NT2/D1 (cell line): ENCODE data around the gene YPEL1.

ENCODE experiments used
- DNase-seq: peaks from one replicate; pipeline ENCODE4 v3.0.0-alpha.2; 2011; ENCODE audit warnings: low read depth, low spot score
- H3K27me3 ChIP-seq: 2 replicates; pipeline ENCODE4 v1.6.0; 2011; ENCODE audit warnings: mild to moderate bottlenecking; ENCODE audit not compliant: insufficient read length, insufficient read depth
- H3K36me3 ChIP-seq: 2 replicates; pipeline ENCODE4 v1.6.1; 2011; ENCODE audit warnings: mild to moderate bottlenecking, low read length, mixed read lengths; ENCODE audit not compliant: insufficient read depth, insufficient read length
- H3K4me1 ChIP-seq: 2 replicates; pipeline ENCODE4 v1.5.1; 2011; ENCODE audit not compliant: insufficient read depth, insufficient read length
- H3K4me3 ChIP-seq: 2 replicates; pipeline ENCODE4 v1.5.1; 2011; ENCODE audit warnings: low read depth; ENCODE audit not compliant: insufficient read length
- H3K9ac ChIP-seq: 2 replicates; pipeline ENCODE4 v1.6.0; 2011; ENCODE audit warnings: low read depth; ENCODE audit not compliant: insufficient read length
- H3K9me3 ChIP-seq: 2 replicates; pipeline ENCODE4 v1.5.1; 2011; ENCODE audit warnings: mild to moderate bottlenecking, low read length; ENCODE audit not compliant: insufficient read depth
- SUZ12 ChIP-seq: IDR thresholded peaks from 2 replicates; pipeline ENCODE4 v1.6.1; 2011; ENCODE audit not compliant: insufficient read length, insufficient read depth; ENCODE audit errors: extremely low read depth
- YY1 ChIP-seq: IDR thresholded peaks from 2 replicates; pipeline ENCODE4 v1.6.1; 2011; ENCODE audit not compliant: insufficient read length, insufficient read depth
- ZNF274 ChIP-seq: IDR thresholded peaks from 2 replicates; pipeline ENCODE4 v1.6.1; 2011; ENCODE audit warnings: mild to moderate bottlenecking, low read depth, low read length

Gene YPEL1

GRCh38 chr22:21700822-21701221 is 34.8 kb downstream of the YPEL1 start:
- peaks cover 21% of the 10 kb centered on the region for H3K36me3 ChIP-seq

GRCh38 chr22:21699643-21700042 is 36.0 kb downstream of the YPEL1 start:
- DNase-seq = no peak
- no peak for TF ChIP-seq ZNF274
- TF ChIP-seq SUZ12 = no peak
- TF ChIP-seq YY1 = no peak
- Histone ChIP-seq H3K9ac (no peak overlapping the region), H3K4me3 (no peak overlapping the region), H3K4me1 (peaks cover 4% of the 10 kb centered on the region), H3K9me3 (no peaks in the 10 kb centered on the region), H3K36me3 (peaks cover 33% of the 10 kb centered on the region), H3K27me3 (no peaks in the 10 kb centered on the region)

More at GRCh38 chr22:21700822-21701221, 34.8 kb downstream of the YPEL1 start:
- Histone ChIP-seq H3K9me3 (no peaks in the 10 kb centered on the region), H3K4me3 (no peak overlapping the region), H3K9ac (no peak overlapping the region), H3K4me1 (peaks cover 4% of the 10 kb centered on the region), H3K27me3 (no peaks in the 10 kb centered on the region)
- DNase-seq = no peak
- no peak for TF ChIP-seq SUZ12
- TF ChIP-seq ZNF274 = no peak
- no peak for TF ChIP-seq YY1

GRCh38 chr22:21698430-21699329 is 36.9 kb downstream of the YPEL1 start:
- TF ChIP-seq YY1 (no peak), ZNF274 (no peak), SUZ12 (no peak)
- Histone ChIP-seq H3K9ac (no peak overlapping the region), H3K27me3 (no peaks in the 10 kb centered on the region), H3K4me1 (peaks cover 4% of the 10 kb centered on the region), H3K36me3 (peaks cover 40% of the 10 kb centered on the region), H3K4me3 (no peak overlapping the region), H3K9me3 (no peaks in the 10 kb centered on the region)
- DNase-seq = no peak

GRCh38 chr22:21697880-21698279 is 37.7 kb downstream of the YPEL1 start:
- no peak overlapping the region for H3K4me3 ChIP-seq
- H3K36me3 ChIP-seq = peaks cover 45% of the 10 kb centered on the region
- TF ChIP-seq YY1 (no peak), SUZ12 (no peak), ZNF274 (no peak)
- DNase-seq = no peak
- no peaks in the 10 kb centered on the region for H3K9me3 ChIP-seq
- peaks cover 4% of the 10 kb centered on the region for H3K4me1 ChIP-seq
- no peak overlapping the region for H3K9ac ChIP-seq
- no peaks in the 10 kb centered on the region for H3K27me3 ChIP-seq

- H3K4me3 ChIP-seq = no peak overlapping the region
- no peak for DNase-seq
- no peak overlapping the region for H3K9ac ChIP-seq
- no peaks in the 10 kb centered on the region for H3K27me3 ChIP-seq
- peaks cover 45% of the 10 kb centered on the region for H3K36me3 ChIP-seq
- H3K9me3 ChIP-seq = no peaks in the 10 kb centered on the region
- TF ChIP-seq ZNF274 (no peak), SUZ12 (no peak), YY1 (no peak)
- peaks cover 4% of the 10 kb centered on the region for H3K4me1 ChIP-seq
Observed at GRCh38 chr22:21697021-21697771, 38.4 kb downstream of the YPEL1 start.

GRCh38 chr22:21696115-21696514 is 39.5 kb downstream of the YPEL1 start:
- H3K4me1 ChIP-seq = peaks cover 4% of the 10 kb centered on the region
- peaks cover 50% of the 10 kb centered on the region for H3K36me3 ChIP-seq
- H3K27me3 ChIP-seq = no peaks in the 10 kb centered on the region
- no peaks in the 10 kb centered on the region for H3K9me3 ChIP-seq
- TF ChIP-seq SUZ12 (no peak), ZNF274 (no peak)
- no peak for DNase-seq
- no peak overlapping the region for H3K4me3 ChIP-seq
- H3K9ac ChIP-seq = no peak overlapping the region

- Histone ChIP-seq H3K9ac (no peak overlapping the region), H3K36me3 (peaks cover 50% of the 10 kb centered on the region), H3K9me3 (no peaks in the 10 kb centered on the region), H3K4me3 (no peak overlapping the region), H3K27me3 (no peaks in the 10 kb centered on the region), H3K4me1 (peaks cover 4% of the 10 kb centered on the region)
- DNase-seq = no peak
- TF ChIP-seq YY1 (no peak), SUZ12 (no peak), ZNF274 (no peak)
Observed at GRCh38 chr22:21695430-21696085, 40.0 kb downstream of the YPEL1 start.
